Activated B cell treated with CpG ODN at 0.5 μM for 24 hours (primary cell): ENCODE results near the gene DTNBP1. TPM values are rescaled to one million over a fixed set of nuclear protein-coding genes. Genes with fewer than 3 reads are reported as not detected.
"Not testable (repeated sequence)": the region's sequence is repeated elsewhere in the genome, so short reads cannot be mapped to it uniquely, and the experiment has no call there.

ENCODE experiments used
- ATAC-seq: fragments of 200-7000 bp; cut with Tn5 transposase; one replicate; pipeline ENCODE4 v1.10.0; 2021; ENCODE audit warnings: low read depth, mild to moderate bottlenecking, moderate library complexity
- CTCF ChIA-PET: fragments of 350-600 bp; sonication (Branson Sonifier 250); formaldehyde crosslinking; loops from one replicate; lab custom pipeline; 2021; ENCODE audit warnings: antibody characterized with exemption; lab: Charles Lee
- POLR2A ChIA-PET: fragments of 350-600 bp; sonication (Branson Sonifier 250); formaldehyde crosslinking; loops from one replicate; lab custom pipeline; 2021; ENCODE audit warnings: antibody characterized with exemption; lab: Charles Lee
- DNase-seq: peaks from one replicate; pipeline ENCODE4 v3.0.0; 2022
- H3K27ac Mint-ChIP-seq: one replicate; pipeline ENCODE4 v1.8.0; 2020; ENCODE audit warnings: mixed read lengths
- H3K27me3 Mint-ChIP-seq: one replicate; pipeline ENCODE4 v1.8.0; 2021; ENCODE audit warnings: mixed read lengths
- H3K36me3 Mint-ChIP-seq: one replicate; pipeline ENCODE4 v1.8.0; 2021; ENCODE audit warnings: low read depth, mixed read lengths
- H3K4me1 Mint-ChIP-seq: one replicate; pipeline ENCODE4 v1.8.0; 2021; ENCODE audit warnings: mixed read lengths
- H3K4me3 Mint-ChIP-seq: one replicate; pipeline ENCODE4 v1.8.0; 2020; ENCODE audit warnings: mild to moderate bottlenecking, mixed read lengths
- H3K9me3 Mint-ChIP-seq: one replicate; pipeline ENCODE4 v1.8.0; 2020; ENCODE audit warnings: mixed read lengths
- CTCF ChIP-seq: fragments of 200-600 bp; IDR thresholded peaks from one replicate; pipeline ENCODE4 v1.8.0; 2022; ENCODE audit warnings: antibody characterized with exemption, mild to moderate bottlenecking
- intact Hi-C: fragments of 100-400 bp; cut with micrococcal nuclease; formaldehyde crosslinking; loops from one replicate; pipeline ENCODE4 v1.15.1; 2024
- total RNA-seq: library from RNA; stranded (reverse); gene quantifications from 2 replicates; pipeline ENCODE4 v1.2.3, GENCODE V29; 2022

The DTNBP1 gene
- total RNA-seq, 1 donor from 2014 or later, result 50.3 TPM

- ChIA-PET POLR2A (interaction anchor here (0.9 kb wide), 1 partner anchor 31 kb away, joined by 3 read pairs; no protein-coding TSS in a partner anchor), CTCF (interaction anchor here (1.4 kb wide), 1 partner anchor 13 kb away, joined by 3 read pairs; no protein-coding TSS in a partner anchor)
- DNase-seq (no peak), ATAC-seq (no peak)
- Mint-ChIP-seq H3K27me3 (no peaks in the 10 kb centered on the region), H3K27ac (peak overlapping the region; percentile 51), H3K4me3 (peak overlapping the region; percentile 32), H3K36me3 (no peaks in the 10 kb centered on the region), H3K9me3 (no peaks in the 10 kb centered on the region), H3K4me1 (peaks cover 62% of the 10 kb centered on the region)
- no peak for TF ChIP-seq CTCF
- intact Hi-C loops, result no loop called here
These were observed 112.2 kb downstream of the DTNBP1 start for GRCh38 chr6:15550546-15551123.

GRCh38 chr6:15549371-15549770 is 113.5 kb downstream of the DTNBP1 start:
- H3K27me3 Mint-ChIP-seq, result no peaks in the 10 kb centered on the region
- no peak for TF ChIP-seq CTCF
- H3K4me1 Mint-ChIP-seq, result peaks cover 51% of the 10 kb centered on the region
- intact Hi-C loops, result loop anchor here (10.0 kb wide), 1 partner anchor 45 kb away; no protein-coding TSS in a partner anchor
- ATAC-seq (peak; percentile 18), DNase-seq (no peak)
- H3K9me3 Mint-ChIP-seq, result no peaks in the 10 kb centered on the region
- no peak overlapping the region for H3K4me3 Mint-ChIP-seq
- ChIA-PET POLR2A (interaction anchor here (0.7 to 1.1 kb wide), 3 partner anchors 10 to 109 kb away, joined by 4 to 6 read pairs (median 5); no protein-coding TSS in a partner anchor), CTCF (interaction anchor here (1.0 kb wide), 1 partner anchor 73 kb away, joined by 4 read pairs; no protein-coding TSS in a partner anchor)
- H3K27ac Mint-ChIP-seq, result no peak overlapping the region
- H3K36me3 Mint-ChIP-seq, result peaks cover 7% of the 10 kb centered on the region

GRCh38 chr6:15547400-15547799 is 115.4 kb downstream of the DTNBP1 start:
- peaks cover 17% of the 10 kb centered on the region for H3K36me3 Mint-ChIP-seq
- CTCF ChIA-PET, result no interaction called here

GRCh38 chr6:15546591-15546990 is 116.2 kb downstream of the DTNBP1 start:
- Mint-ChIP-seq H3K4me1 (peaks cover 33% of the 10 kb centered on the region), H3K27ac (no peak overlapping the region), H3K36me3 (peaks cover 17% of the 10 kb centered on the region), H3K9me3 (peaks cover 11% of the 10 kb centered on the region), H3K27me3 (no peaks in the 10 kb centered on the region), H3K4me3 (no peak overlapping the region)
- ATAC-seq (no peak), DNase-seq (no peak)
- CTCF ChIA-PET, result no interaction called here
- intact Hi-C loops, result loop anchor here (10.0 kb wide), 1 partner anchor 48 kb away; no protein-coding TSS in a partner anchor
- no peak for TF ChIP-seq CTCF
- POLR2A ChIA-PET, result no interaction called here

More at GRCh38 chr6:15547400-15547799, 115.4 kb downstream of the DTNBP1 start:
- ATAC-seq (no peak), DNase-seq (no peak)
- Mint-ChIP-seq H3K4me3 (no peak overlapping the region), H3K4me1 (peaks cover 41% of the 10 kb centered on the region), H3K9me3 (peaks cover 11% of the 10 kb centered on the region), H3K27me3 (no peaks in the 10 kb centered on the region), H3K27ac (no peak overlapping the region)
- intact Hi-C loops, result loop anchor here (10.0 kb wide), 1 partner anchor 47 kb away; no protein-coding TSS in a partner anchor
- TF ChIP-seq CTCF, result no peak
- POLR2A ChIA-PET, result no interaction called here

- no peak for ATAC-seq
- Mint-ChIP-seq H3K9me3 (peaks cover 11% of the 10 kb centered on the region), H3K4me3 (no peak overlapping the region), H3K36me3 (peaks cover 18% of the 10 kb centered on the region), H3K27me3 (no peaks in the 10 kb centered on the region), H3K4me1 (peaks cover 28% of the 10 kb centered on the region), H3K27ac (no peak overlapping the region)
- no peak for TF ChIP-seq CTCF
- intact Hi-C loops, result loop anchor here (10.0 kb wide), 1 partner anchor 50 kb away; no protein-coding TSS in a partner anchor
- POLR2A ChIA-PET, result interaction anchor here (1.4 kb wide), 1 partner anchor 8 kb away, joined by 4 read pairs; no protein-coding TSS in a partner anchor
- no peak for DNase-seq
- CTCF ChIA-PET, result no interaction called here
These were observed 118.4 kb downstream of the DTNBP1 start for GRCh38 chr6:15544321-15544900.

- DNase-seq, H3K27me3 Mint-ChIP-seq, H3K4me3 Mint-ChIP-seq, ATAC-seq, CTCF ChIA-PET: not testable (repeated sequence)
- Mint-ChIP-seq H3K27ac (peak overlapping the region; percentile 18), H3K4me1 (peaks cover 35% of the 10 kb centered on the region), H3K9me3 (peaks cover 11% of the 10 kb centered on the region), H3K36me3 (peaks cover 26% of the 10 kb centered on the region)
- POLR2A ChIA-PET, result interaction anchor here (1.0 to 1.4 kb wide), 2 partner anchors 9 to 1417 kb away, joined by 3 to 4 read pairs; no protein-coding TSS in a partner anchor
- intact Hi-C loops, result loop anchor here (2.0 to 10.0 kb wide), 2 partner anchors 13 to 51 kb away; no protein-coding TSS in a partner anchor
These were observed 119.4 kb downstream of the DTNBP1 start for GRCh38 chr6:15543332-15543917.
